GM12873 (cell line): Measurements from ENCODE around the gene CT47B1.

Source experiments
- CTCF ChIP-seq: IDR thresholded peaks from 2 replicates; pipeline ENCODE4 v1.5.1; 2012; ENCODE audit warnings: low read depth, mild to moderate bottlenecking, moderate library complexity, low read length, control low read depth; ENCODE audit not compliant: insufficient read depth; ENCODE audit errors: missing control alignments

CT47B1 gene

DNA sequence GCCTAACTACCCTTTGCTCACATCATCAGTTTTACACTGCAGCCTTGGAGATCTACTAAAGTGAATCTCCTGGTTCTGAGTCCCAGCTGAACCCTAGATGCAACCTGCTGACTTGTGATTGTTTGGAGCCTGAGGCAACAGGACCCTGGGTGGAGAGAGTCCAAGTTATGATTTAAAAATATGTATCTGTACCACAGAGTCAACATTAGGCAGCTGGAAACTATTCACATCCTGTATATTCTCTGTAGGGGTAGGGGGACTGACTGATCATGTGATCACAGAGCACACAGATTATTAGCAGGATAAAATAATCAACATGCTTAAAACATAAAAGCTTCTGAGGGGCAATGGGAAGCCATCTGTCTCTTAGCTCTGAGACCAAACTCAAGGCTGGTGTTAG, 52.1 kb downstream of the CT47B1 start:
- no peak for TF ChIP-seq CTCF
